ENCODE results near the gene GRPR. TPM values are rescaled to one million over a fixed set of nuclear protein-coding genes. Genes with fewer than 3 reads are reported as not detected.

The GRPR gene
- total and polyA plus RNA-seq, 10 of the 15 experiments (the other 5 are each of a cell fraction or from before 2014, with no cell fraction given): 0.10 to 3.7 (median 0.21) TPM; not detected in 1

DNA sequence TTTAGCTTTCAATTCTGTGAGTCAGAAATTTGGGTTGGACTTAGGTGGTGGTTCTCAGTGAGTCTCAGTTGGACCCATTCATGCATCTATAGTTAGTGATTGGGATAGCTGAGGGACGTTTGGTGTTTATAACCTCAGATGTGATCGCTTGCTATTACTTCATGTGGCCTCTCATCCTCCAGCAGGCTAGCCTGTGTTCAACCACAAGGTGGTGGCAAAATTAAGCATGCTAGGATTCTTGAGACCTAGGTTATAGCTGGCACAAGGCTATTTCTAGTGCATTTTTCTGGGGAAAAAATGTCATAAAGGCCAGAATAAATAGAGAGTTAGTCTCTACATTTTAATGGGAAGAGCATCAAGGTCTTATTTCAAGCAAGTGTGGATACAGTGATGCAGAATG, 10.9 kb upstream of the GRPR start (continued):
- no peak for TF ChIP-seq E4F1 (IDR thresholded peaks at IDR 0.05; ENCODE audit: borderline replicate concordance, partially characterized antibody)
- TF ChIP-seq, protein P1, sequence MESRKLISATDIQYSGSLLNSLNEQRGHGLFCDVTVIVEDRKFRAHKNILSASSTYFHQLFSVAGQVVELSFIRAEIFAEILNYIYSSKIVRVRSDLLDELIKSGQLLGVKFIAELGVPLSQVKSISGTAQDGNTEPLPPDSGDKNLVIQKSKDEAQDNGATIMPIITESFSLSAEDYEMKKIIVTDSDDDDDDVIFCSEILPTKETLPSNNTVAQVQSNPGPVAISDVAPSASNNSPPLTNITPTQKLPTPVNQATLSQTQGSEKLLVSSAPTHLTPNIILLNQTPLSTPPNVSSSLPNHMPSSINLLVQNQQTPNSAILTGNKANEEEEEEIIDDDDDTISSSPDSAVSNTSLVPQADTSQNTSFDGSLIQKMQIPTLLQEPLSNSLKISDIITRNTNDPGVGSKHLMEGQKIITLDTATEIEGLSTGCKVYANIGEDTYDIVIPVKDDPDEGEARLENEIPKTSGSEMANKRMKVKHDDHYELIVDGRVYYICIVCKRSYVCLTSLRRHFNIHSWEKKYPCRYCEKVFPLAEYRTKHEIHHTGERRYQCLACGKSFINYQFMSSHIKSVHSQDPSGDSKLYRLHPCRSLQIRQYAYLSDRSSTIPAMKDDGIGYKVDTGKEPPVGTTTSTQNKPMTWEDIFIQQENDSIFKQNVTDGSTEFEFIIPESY (IDR thresholded peaks at IDR 0.05): no peak

GRCh38 chrX:16113978-16114565, 9.3 kb upstream of the GRPR start:
- H3K4me3 ChIP-seq: no peak overlapping the region
- BruUV-seq (replicated peaks): no TSS peak
- ChIA-PET SMC1A (ENCODE audit: uncharacterized antibody, unreplicated experiment) (interaction anchor here (2.1 to 2.4 kb wide), 2 partner anchors 11 to 24 kb away, joined by 6 to 9 read pairs; no protein-coding TSS in a partner anchor), CTCF (interaction anchor here (1.1 to 2.3 kb wide), 2 partner anchors 8 to 9 kb away, joined by 4 to 12 read pairs; partner anchors contain the start of gene GRPR), POLR2A (interaction anchor here (0.6 to 0.7 kb wide), 2 partner anchors 70 to 142 kb away, joined by 3 read pairs; no protein-coding TSS in a partner anchor), RAD21 (ENCODE audit: unreplicated experiment) (no interaction called here)
- 50% methylated on average over 1 of the region's 1 CpG for WGBS (ENCODE audit: insufficient coverage, insufficient replicate concordance, low lambda C conversion rate, missing lambda C conversion rate)
- intact Hi-C loops (cut with micrococcal nuclease; ENCODE audit: unreplicated experiment) (no loop called here), in situ Hi-C loops (cut with MboI) (no loop called here)
- no peak overlapping the region for H3K27ac ChIP-seq (ENCODE audit: control insufficient read depth, insufficient read depth)
- no peaks in the 10 kb centered on the region for H3K36me3 ChIP-seq (ENCODE audit: control insufficient read depth in 2 of 2, insufficient read depth in 2 of 2, low read length in 1 of 2)
- peak; percentile 22 for ATAC-seq
- DNase-seq (ENCODE audit: low read depth, low spot score): no peak
- no peaks in the 10 kb centered on the region for H3K27me3 ChIP-seq (replicated peaks in 1 of 2; ENCODE audit: control insufficient read depth in 2 of 2, insufficient read depth in 2 of 2, low read length in 1 of 2)
- no peak overlapping the region for H3K9ac ChIP-seq (ENCODE audit: control insufficient read depth, insufficient read depth, low read length)
- FAIRE-seq: no peak
- H4K20me1 ChIP-seq (ENCODE audit: control insufficient read depth, insufficient read depth): no peaks in the 10 kb centered on the region
- no peak overlapping the region for H2AFZ ChIP-seq (ENCODE audit: control insufficient read depth, low read depth, low read length)
- H3K4me2 ChIP-seq (ENCODE audit: control insufficient read depth, insufficient read depth): no peak overlapping the region
- H3K79me2 ChIP-seq (ENCODE audit: control insufficient read depth, insufficient read depth, low read length): no peaks in the 10 kb centered on the region
- H3K4me1 ChIP-seq (ENCODE audit: control insufficient read depth, insufficient read depth, low read length): peaks cover 6% of the 10 kb centered on the region
- H3K9me3 ChIP-seq (replicated peaks; ENCODE audit: control insufficient read depth, insufficient read depth, low read length): peaks cover 6% of the 10 kb centered on the region
- TF ChIP-seq EED (IDR thresholded peaks at IDR 0.05; ENCODE audit: low read depth) (no peak), HCFC1 (IDR thresholded peaks at IDR 0.05; ENCODE audit: low read length) (no peak), ZBED1 (IDR thresholded peaks at IDR 0.05; ENCODE audit: borderline replicate concordance) (no peak), SRF (IDR thresholded peaks at IDR 0.05; ENCODE audit: low read depth in 2 of 2, low read length in 2 of 2) (no peak), TAF1 (IDR thresholded peaks at IDR 0.05; ENCODE audit: borderline replicate concordance, low read depth, low read length) (no peak), CBX5 (IDR thresholded peaks at IDR 0.05; ENCODE audit: low read depth) (no peak), CUX1 (IDR thresholded peaks at IDR 0.05; ENCODE audit: insufficient replicate concordance, low read depth, low read length) (no peak), GABPA (IDR thresholded peaks at IDR 0.05; ENCODE audit: low read depth) (no peak)
- TF ChIP-seq, protein P2, sequence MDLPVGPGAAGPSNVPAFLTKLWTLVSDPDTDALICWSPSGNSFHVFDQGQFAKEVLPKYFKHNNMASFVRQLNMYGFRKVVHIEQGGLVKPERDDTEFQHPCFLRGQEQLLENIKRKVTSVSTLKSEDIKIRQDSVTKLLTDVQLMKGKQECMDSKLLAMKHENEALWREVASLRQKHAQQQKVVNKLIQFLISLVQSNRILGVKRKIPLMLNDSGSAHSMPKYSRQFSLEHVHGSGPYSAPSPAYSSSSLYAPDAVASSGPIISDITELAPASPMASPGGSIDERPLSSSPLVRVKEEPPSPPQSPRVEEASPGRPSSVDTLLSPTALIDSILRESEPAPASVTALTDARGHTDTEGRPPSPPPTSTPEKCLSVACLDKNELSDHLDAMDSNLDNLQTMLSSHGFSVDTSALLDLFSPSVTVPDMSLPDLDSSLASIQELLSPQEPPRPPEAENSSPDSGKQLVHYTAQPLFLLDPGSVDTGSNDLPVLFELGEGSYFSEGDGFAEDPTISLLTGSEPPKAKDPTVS (IDR thresholded peaks at IDR 0.05; ENCODE audit: low read depth, low read length): no peak
